Osteocyte (in vitro differentiated cells): ENCODE results near the gene EPG5. TPM values are rescaled to one million over a fixed set of nuclear protein-coding genes. Genes with fewer than 3 reads are reported as not detected.

Experiments
- DNase-seq: peaks from one replicate; pipeline ENCODE4 v3.0.0; 2021; ENCODE audit warnings: mixed read lengths; ENCODE audit not compliant: unreplicated experiment; ENCODE audit errors: extremely low spot score
- H3K27ac Mint-ChIP-seq: one replicate; pipeline ENCODE4 v1.8.0; 2021; ENCODE audit warnings: mild to moderate bottlenecking, mixed read lengths; ENCODE audit not compliant: unreplicated experiment
- H3K27me3 Mint-ChIP-seq: one replicate; pipeline ENCODE4 v1.8.0; 2021; ENCODE audit warnings: mixed read lengths; ENCODE audit not compliant: unreplicated experiment
- H3K36me3 Mint-ChIP-seq: one replicate; pipeline ENCODE4 v1.8.0; 2021; ENCODE audit warnings: mixed read lengths; ENCODE audit not compliant: unreplicated experiment
- H3K4me1 Mint-ChIP-seq: one replicate; pipeline ENCODE4 v1.8.0; 2021; ENCODE audit warnings: mixed read lengths; ENCODE audit not compliant: unreplicated experiment
- H3K4me3 Mint-ChIP-seq: one replicate; pipeline ENCODE4 v1.8.0; 2021; ENCODE audit warnings: mild to moderate bottlenecking, moderate library complexity, mixed read lengths; ENCODE audit not compliant: unreplicated experiment
- H3K9me3 Mint-ChIP-seq: one replicate; pipeline ENCODE4 v1.8.0; 2021; ENCODE audit warnings: mixed read lengths; ENCODE audit not compliant: unreplicated experiment
- CTCF ChIP-seq: fragments of 200-600 bp; sonication (generic); IDR thresholded peaks from 2 replicates; pipeline ENCODE4 v1.5.0; 2021; ENCODE audit warnings: antibody characterized with exemption, mild to moderate bottlenecking, moderate library complexity
- total RNA-seq: library from RNA; stranded (reverse); gene quantifications from 2 replicates; pipeline ENCODE4 v1.2.1, GENCODE V29; 2021

The EPG5 gene
- total RNA-seq, 1 donor from 2014 or later: 30.9 TPM

- Mint-ChIP-seq H3K4me1 (peaks cover 5% of the 10 kb centered on the region), H3K36me3 (no peaks in the 10 kb centered on the region), H3K9me3 (no peaks in the 10 kb centered on the region), H3K4me3 (no peak overlapping the region), H3K27ac (no peak overlapping the region), H3K27me3 (peaks cover under 1% of the 10 kb centered on the region)
- TF ChIP-seq CTCF: no peak
- no peak for DNase-seq
Measured at GRCh38 chr18:45841765-45842442, 125.2 kb downstream of the EPG5 start.

- no peak for DNase-seq
- Mint-ChIP-seq H3K4me3 (no peak overlapping the region), H3K27me3 (peaks cover 3% of the 10 kb centered on the region), H3K9me3 (no peaks in the 10 kb centered on the region), H3K4me1 (peaks cover 5% of the 10 kb centered on the region), H3K27ac (no peak overlapping the region), H3K36me3 (no peaks in the 10 kb centered on the region)
- TF ChIP-seq CTCF: no peak
Measured at GRCh38 chr18:45841060-45841764, 125.9 kb downstream of the EPG5 start.

- Mint-ChIP-seq H3K27ac (no peak overlapping the region), H3K9me3 (no peaks in the 10 kb centered on the region), H3K4me1 (peaks cover 5% of the 10 kb centered on the region), H3K4me3 (no peak overlapping the region), H3K36me3 (no peaks in the 10 kb centered on the region), H3K27me3 (peaks cover 14% of the 10 kb centered on the region)
- DNase-seq: no peak
- TF ChIP-seq CTCF: peak; percentile 63
Measured at GRCh38 chr18:45839414-45840395, 127.4 kb downstream of the EPG5 start.

GRCh38 chr18:45838302-45839070 is 128.6 kb downstream of the EPG5 start:
- Mint-ChIP-seq H3K36me3 (no peaks in the 10 kb centered on the region), H3K4me3 (peak overlapping the region; percentile 38), H3K27me3 (peaks cover 14% of the 10 kb centered on the region)

More at GRCh38 chr18:45838302-45839070, 128.6 kb downstream of the EPG5 start:
- H3K4me1 Mint-ChIP-seq: peaks cover 5% of the 10 kb centered on the region
- DNase-seq: no peak
- no peaks in the 10 kb centered on the region for H3K9me3 Mint-ChIP-seq
- no peak for TF ChIP-seq CTCF
- no peak overlapping the region for H3K27ac Mint-ChIP-seq
